Caco-2 (cell line): Measurements from ENCODE around the gene DOCK2. TPM values are rescaled to one million over a fixed set of nuclear protein-coding genes. Genes with fewer than 3 reads are reported as not detected.

Experiments used
- BruUV-seq: library from RNA; stranded (reverse); fragments of 400-500 nt; replicated peaks from 2 replicates; lab custom pipeline; 2021; lab: Mats Ljungman, UMichigan
- CTCF ChIA-PET: fragments of 300-600 bp; sonication (Branson Sonifier 250); formaldehyde crosslinking; loops from one replicate; lab custom pipeline; 2022; ENCODE audit warnings: antibody characterized with exemption; lab: Charles Lee
- POLR2A ChIA-PET: fragments of 300-600 bp; sonication (Branson Sonifier 250); formaldehyde crosslinking; loops from one replicate; lab custom pipeline; 2022; ENCODE audit warnings: antibody characterized with exemption; lab: Charles Lee
- DNase-seq, 2 experiments: peaks; one replicate each; pipeline versions ENCODE4 v3.0.0 to v3.0.0-alpha.2; 2020 to 2022
- H3K27me3 ChIP-seq: replicated peaks from 2 replicates; pipeline ENCODE4 v1.6.0; 2011; ENCODE audit warnings: low read length; ENCODE audit not compliant: control insufficient read depth, insufficient read depth
- H3K36me3 ChIP-seq: 2 replicates; pipeline ENCODE4 v1.5.1; 2011; ENCODE audit warnings: low read length; ENCODE audit not compliant: control insufficient read depth, insufficient read depth
- H3K4me1 ChIP-seq: fragments of 250-450 bp; sonication (Bioruptor Pico); 2 replicates; pipeline ENCODE4 v1.5.1; 2020; ENCODE audit warnings: mild to moderate bottlenecking
- H3K4me3 ChIP-seq: 2 replicates; pipeline ENCODE4 v1.5.1; 2011; ENCODE audit warnings: low read depth, mild to moderate bottlenecking, control low read depth, low read length
- H3K9me3 ChIP-seq: fragments of 250-450 bp; sonication (Bioruptor Pico); 2 replicates; pipeline ENCODE4 v1.5.1; 2020; ENCODE audit warnings: mild to moderate bottlenecking, moderate library complexity
- H3K27ac Mint-ChIP-seq: one replicate; pipeline ENCODE4 v1.8.0; 2022; ENCODE audit warnings: mixed read lengths; ENCODE audit not compliant: unreplicated experiment
- H3K27me3 Mint-ChIP-seq: one replicate; pipeline ENCODE4 v1.8.0; 2022; ENCODE audit warnings: mixed read lengths; ENCODE audit not compliant: insufficient read depth, unreplicated experiment
- H3K36me3 Mint-ChIP-seq: one replicate; pipeline ENCODE4 v1.8.0; 2022; ENCODE audit warnings: mild to moderate bottlenecking, mixed read lengths; ENCODE audit not compliant: insufficient read depth, unreplicated experiment
- H3K4me1 Mint-ChIP-seq: one replicate; pipeline ENCODE4 v1.8.0; 2022; ENCODE audit warnings: low read depth, mixed read lengths; ENCODE audit not compliant: unreplicated experiment
- H3K4me3 Mint-ChIP-seq: one replicate; pipeline ENCODE4 v1.8.0; 2022; ENCODE audit warnings: mild to moderate bottlenecking, moderate library complexity, mixed read lengths; ENCODE audit not compliant: unreplicated experiment
- H3K9me3 Mint-ChIP-seq: one replicate; pipeline ENCODE4 v1.8.0; 2022; ENCODE audit warnings: mixed read lengths; ENCODE audit not compliant: unreplicated experiment
- CTCF ChIP-seq, 2 experiments: fragments of 200-600 bp in 1 of 2; IDR thresholded peaks; 1 replicate in 1 of 2; 2 replicates in 1 of 2; pipeline versions ENCODE4 v1.5.1 to v1.8.0; 2011 to 2022; ENCODE audit warnings: antibody characterized with exemption in 1 of 2, control low read depth in 1 of 2, inconsistent platforms in 1 of 2, low read depth in 1 of 2, low read length in 1 of 2, mild to moderate bottlenecking in 1 of 2, moderate library complexity in 1 of 2; ENCODE audit not compliant: insufficient read depth in 1 of 2, severe bottlenecking in 1 of 2, unreplicated experiment in 1 of 2
- intact Hi-C: fragments of 100-400 bp; cut with micrococcal nuclease; formaldehyde crosslinking; loops from one replicate; pipeline ENCODE4 v1.10.0; 2022; ENCODE audit not compliant: unreplicated experiment
- total RNA-seq: library from RNA; stranded (reverse); gene quantifications from 2 replicates; pipeline ENCODE4 v1.2.3, GENCODE V29; 2022

The DOCK2 gene
- total RNA-seq, 1 experiment from 2014 or later: 0.09 TPM

- POLR2A ChIA-PET: no interaction called here
- Histone ChIP-seq H3K4me1 (peaks cover 3% of the 10 kb centered on the region; the same call in 1 of the 2 replicates), H3K36me3 (no peaks in the 10 kb centered on the region), H3K4me3 (no peak overlapping the region), H3K27me3 (no peaks in the 10 kb centered on the region), H3K9me3 (no peaks in the 10 kb centered on the region)
- H3K27me3 Mint-ChIP-seq: peaks cover 6% of the 10 kb centered on the region
- CTCF ChIA-PET: no interaction called here
- no peaks in the 10 kb centered on the region for H3K9me3 Mint-ChIP-seq
- intact Hi-C loops: no loop called here
- no peaks in the 10 kb centered on the region for H3K36me3 Mint-ChIP-seq
- no peak overlapping the region for H3K27ac Mint-ChIP-seq
- no peak for TF ChIP-seq CTCF (IDR thresholded peaks at IDR 0.05; ENCODE audit: insufficient read depth in 1 of 2, low read depth in 1 of 2, low read length in 1 of 2, severe bottlenecking in 1 of 2, unreplicated experiment in 1 of 2)
- DNase-seq: no peak
- H3K4me1 Mint-ChIP-seq: peaks cover 9% of the 10 kb centered on the region
- no TSS peak for BruUV-seq
- no peak overlapping the region for H3K4me3 Mint-ChIP-seq
Observed at GRCh38 chr5:169939731-169940130, 302.7 kb downstream of the DOCK2 start.

- H3K9me3 Mint-ChIP-seq: no peaks in the 10 kb centered on the region
- ChIA-PET POLR2A (no interaction called here), CTCF (no interaction called here)
- intact Hi-C loops: no loop called here
- Histone ChIP-seq H3K9me3 (no peaks in the 10 kb centered on the region), H3K4me3 (no peak overlapping the region), H3K36me3 (no peaks in the 10 kb centered on the region), H3K27me3 (no peaks in the 10 kb centered on the region), H3K4me1 (no peaks in the 10 kb centered on the region)
- TF ChIP-seq CTCF (IDR thresholded peaks at IDR 0.05; ENCODE audit: insufficient read depth in 1 of 2, low read depth in 1 of 2, low read length in 1 of 2, severe bottlenecking in 1 of 2, unreplicated experiment in 1 of 2): no peak
- no peak overlapping the region for H3K27ac Mint-ChIP-seq
- no TSS peak for BruUV-seq
- H3K4me1 Mint-ChIP-seq: no peaks in the 10 kb centered on the region
- DNase-seq: no peak
- peaks cover 4% of the 10 kb centered on the region for H3K27me3 Mint-ChIP-seq
- no peak overlapping the region for H3K4me3 Mint-ChIP-seq
- no peaks in the 10 kb centered on the region for H3K36me3 Mint-ChIP-seq
Observed at GRCh38 chr5:169941542-169941941, 304.5 kb downstream of the DOCK2 start.

GRCh38 chr5:169942181-169942580 is 305.1 kb downstream of the DOCK2 start:
- BruUV-seq: no TSS peak
- Mint-ChIP-seq H3K27me3 (peaks cover 4% of the 10 kb centered on the region), H3K36me3 (no peaks in the 10 kb centered on the region), H3K27ac (no peak overlapping the region), H3K9me3 (no peaks in the 10 kb centered on the region), H3K4me3 (no peak overlapping the region), H3K4me1 (no peaks in the 10 kb centered on the region)
- intact Hi-C loops: no loop called here
- Histone ChIP-seq H3K4me3 (no peak overlapping the region), H3K4me1 (no peaks in the 10 kb centered on the region), H3K36me3 (no peaks in the 10 kb centered on the region), H3K9me3 (no peaks in the 10 kb centered on the region), H3K27me3 (no peaks in the 10 kb centered on the region)
- ChIA-PET POLR2A (no interaction called here), CTCF (no interaction called here)
- no peak for DNase-seq
- no peak for TF ChIP-seq CTCF (IDR thresholded peaks at IDR 0.05; ENCODE audit: insufficient read depth in 1 of 2, low read depth in 1 of 2, low read length in 1 of 2, severe bottlenecking in 1 of 2, unreplicated experiment in 1 of 2)
